NCI-H748 (cell line): ENCODE data around the gene FAM209B.
"Not testable (repeated sequence)": the region's sequence is repeated elsewhere in the genome, so short reads cannot be mapped to it uniquely, and the experiment has no call there.

Experiments used
- DNase-seq: peaks from one replicate; lab custom pipeline; 2025; ENCODE audit not compliant: unreplicated experiment; lab: John Stamatoyannopoulos, UW

FAM209B gene

GRCh38 chr20:56537997-56538396 lies 5.0 kb downstream of the FAM209B start:
- DNase-seq = no peak

GRCh38 chr20:56540415-56540814 lies 7.4 kb downstream of the FAM209B start:
- DNase-seq = no peak

- DNase-seq = no peak
These were observed 9.5 kb downstream of the FAM209B start for GRCh38 chr20:56542489-56543030.

- DNase-seq = no peak
These were observed 18.5 kb downstream of the FAM209B start for GRCh38 chr20:56551571-56551970.

- DNase-seq = no peak
These were observed 20.0 kb downstream of the FAM209B start for GRCh38 chr20:56552911-56553629.

- peak; percentile 55 for DNase-seq
These were observed 21.8 kb downstream of the FAM209B start for GRCh38 chr20:56554869-56555268.

GRCh38 chr20:56558968-56559367 lies 25.9 kb downstream of the FAM209B start:
- DNase-seq = no peak

- DNase-seq = not testable (repeated sequence)
These were observed 31.5 kb downstream of the FAM209B start for GRCh38 chr20:56564526-56564925.

- no peak for DNase-seq
These were observed 32.5 kb downstream of the FAM209B start for GRCh38 chr20:56565511-56565910.

GRCh38 chr20:56566621-56567020 lies 33.6 kb downstream of the FAM209B start:
- DNase-seq = peak; percentile 32

GRCh38 chr20:56570832-56571231 lies 37.8 kb downstream of the FAM209B start:
- no peak for DNase-seq

- no peak for DNase-seq
These were observed 39.1 kb downstream of the FAM209B start for GRCh38 chr20:56572172-56572571.

GRCh38 chr20:56573986-56574385 lies 40.9 kb downstream of the FAM209B start:
- DNase-seq = no peak

GRCh38 chr20:56574531-56575142 lies 41.6 kb downstream of the FAM209B start:
- DNase-seq = no peak

- DNase-seq = no peak
These were observed 42.1 kb downstream of the FAM209B start for GRCh38 chr20:56575157-56575556.

- no peak for DNase-seq
These were observed 42.9 kb downstream of the FAM209B start for GRCh38 chr20:56575961-56576360.

GRCh38 chr20:56579301-56579710 lies 46.3 kb downstream of the FAM209B start:
- no peak for DNase-seq

GRCh38 chr20:56580226-56580625 lies 47.2 kb downstream of the FAM209B start:
- no peak for DNase-seq

- DNase-seq = no peak
These were observed 48.7 kb downstream of the FAM209B start for GRCh38 chr20:56581701-56582100.

- no peak for DNase-seq
These were observed 49.5 kb downstream of the FAM209B start for GRCh38 chr20:56582542-56582941.

GRCh38 chr20:56584916-56585315 lies 51.9 kb downstream of the FAM209B start:
- DNase-seq = no peak
